Loucy (cell line): Measurements from ENCODE around the gene RMI1.

Experiments used
- H2AFZ ChIP-seq: fragments of 200-600 bp; sonication (generic); 2 replicates; pipeline ENCODE4 v1.6.0; 2016; ENCODE audit warnings: antibody characterized with exemption, mild to moderate bottlenecking, low read length, moderate library complexity
- H3F3A ChIP-seq: fragments of 200-600 bp; 2 replicates; pipeline ENCODE4 v1.6.0; 2016; ENCODE audit warnings: antibody characterized with exemption, low read depth, mild to moderate bottlenecking
- H3K27me3 ChIP-seq: fragments of 200-600 bp; sonication (generic); 2 replicates; pipeline ENCODE4 v1.6.1; 2014; ENCODE audit warnings: low read length, mild to moderate bottlenecking; ENCODE audit not compliant: insufficient read depth, poor library complexity, severe bottlenecking
- H3K36me3 ChIP-seq: fragments of 200-600 bp; sonication (generic); 2 replicates; pipeline ENCODE4 v1.6.1; 2016; ENCODE audit warnings: low read length; ENCODE audit not compliant: insufficient read depth
- H3K4me1 ChIP-seq: fragments of 200-600 bp; sonication (generic); 2 replicates; pipeline ENCODE4 v1.5.1; 2014; ENCODE audit warnings: low read length, mild to moderate bottlenecking; ENCODE audit not compliant: insufficient read depth, poor library complexity, severe bottlenecking
- H3K4me2 ChIP-seq: fragments of 200-600 bp; sonication (generic); 2 replicates; pipeline ENCODE4 v1.6.0; 2014; ENCODE audit warnings: antibody characterized with exemption, low read length, low read depth, mild to moderate bottlenecking; ENCODE audit not compliant: poor library complexity, severe bottlenecking
- H3K4me3 ChIP-seq: fragments of 200-600 bp; sonication (generic); 2 replicates; pipeline ENCODE4 v1.5.1; 2014; ENCODE audit warnings: low read length, mild to moderate bottlenecking, mixed read lengths; ENCODE audit not compliant: poor library complexity, severe bottlenecking
- H3K79me2 ChIP-seq: fragments of 200-600 bp; sonication (generic); 2 replicates; pipeline ENCODE4 v1.6.1; 2014; ENCODE audit warnings: low read length; ENCODE audit not compliant: insufficient read depth
- H3K9ac ChIP-seq: fragments of 200-600 bp; sonication (generic); 2 replicates; pipeline ENCODE4 v1.6.0; 2014; ENCODE audit warnings: mild to moderate bottlenecking, low read depth, low read length, moderate library complexity; ENCODE audit not compliant: poor library complexity, severe bottlenecking
- H3K9me2 ChIP-seq: fragments of 200-600 bp; sonication (generic); replicated peaks from 2 replicates; pipeline ENCODE4 v1.6.1; 2016; ENCODE audit warnings: low read depth, low read length, mixed read lengths
- H3K9me3 ChIP-seq: fragments of 200-600 bp; sonication (generic); 2 replicates; pipeline ENCODE4 v1.6.1; 2014; ENCODE audit warnings: mild to moderate bottlenecking, antibody characterized with exemption, low read length, low read depth; ENCODE audit not compliant: insufficient read depth
- H4K20me1 ChIP-seq: fragments of 200-600 bp; sonication (generic); 2 replicates; pipeline ENCODE4 v1.6.0; 2014; ENCODE audit warnings: antibody characterized with exemption, low read length, mild to moderate bottlenecking; ENCODE audit not compliant: insufficient read depth, poor library complexity, severe bottlenecking
- EZH2phosphoT487 ChIP-seq: fragments of 200-600 bp; IDR thresholded peaks from 2 replicates; pipeline ENCODE4 v1.6.1; 2018; ENCODE audit warnings: antibody characterized with exemption, mild to moderate bottlenecking, moderate library complexity, borderline replicate concordance
- TF ChIP-seq, protein P1 (sequence below): fragments of 200-600 bp; sonication (generic); conservative IDR thresholded peaks from 2 replicates; pipeline ENCODE4 v1.5.1; 2014; ENCODE audit warnings: mild to moderate bottlenecking, antibody characterized with exemption, low read length

Gene RMI1

DNA sequence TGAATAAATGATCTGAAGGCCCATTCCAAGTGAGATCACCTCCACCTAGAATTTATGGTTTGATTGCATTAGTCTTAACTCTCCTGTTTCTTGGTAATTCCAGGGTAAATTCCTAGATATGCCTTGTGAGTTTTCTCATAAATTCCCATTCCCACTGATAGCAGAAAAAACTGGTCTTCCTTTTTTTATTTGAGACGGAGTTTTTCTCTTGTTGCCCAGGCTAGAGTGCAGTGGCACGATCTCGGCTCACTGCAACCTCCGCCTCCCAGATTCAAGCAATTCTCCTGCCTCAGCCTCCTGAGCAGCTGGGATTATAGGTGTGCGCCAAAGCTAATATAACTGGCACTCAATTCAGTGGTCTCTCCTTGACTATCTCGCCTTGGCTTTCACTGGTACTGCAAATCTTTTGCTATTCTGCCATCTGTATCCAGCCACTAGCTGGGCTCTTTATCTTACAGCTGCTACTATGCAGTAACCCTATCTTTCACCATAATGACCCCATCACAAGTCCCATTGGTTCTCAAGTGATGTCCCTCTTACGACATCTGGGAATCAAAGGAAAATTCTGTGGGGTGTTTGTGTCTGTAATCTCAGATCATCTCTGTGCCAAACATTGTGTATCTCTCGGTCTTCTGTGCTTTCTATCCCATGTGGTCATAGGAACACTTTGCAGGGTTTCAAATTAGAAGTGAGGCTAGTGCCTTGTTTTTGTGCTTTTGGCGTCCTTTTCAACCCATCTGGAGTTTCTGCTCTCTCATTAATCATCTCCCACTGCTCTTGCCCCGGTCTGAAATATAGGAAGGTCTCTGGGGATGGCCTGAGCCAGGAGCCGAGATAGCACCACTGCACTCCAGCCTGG, 15.0 kb upstream of the RMI1 start:
- H3K4me1 ChIP-seq: no peaks in the 10 kb centered on the region
- peaks cover 15% of the 10 kb centered on the region for H3K79me2 ChIP-seq
- H3K36me3 ChIP-seq: peaks cover 38% of the 10 kb centered on the region

DNA sequence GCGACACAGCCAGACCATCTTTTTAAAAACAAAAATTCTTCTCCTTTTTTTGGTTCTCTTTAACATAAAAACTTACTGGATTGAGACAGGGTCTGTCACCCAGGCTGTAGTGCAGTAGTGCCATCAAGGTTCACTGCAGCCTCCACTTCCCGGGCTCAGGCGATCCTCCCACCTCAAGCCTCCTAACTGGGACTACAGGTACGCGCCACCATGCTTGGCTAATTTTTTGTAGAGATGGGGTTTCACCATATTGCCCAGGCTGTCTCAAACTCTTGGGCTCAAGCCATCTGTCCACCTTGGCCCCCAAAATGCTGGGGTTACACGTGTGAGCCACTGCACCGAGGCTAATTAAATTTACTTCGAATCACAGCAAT, 14.4 kb upstream of the RMI1 start:
- Histone ChIP-seq H3K79me2 (peaks cover 22% of the 10 kb centered on the region), H3K4me2 (no peak overlapping the region), H2AFZ (no peak overlapping the region), H4K20me1 (peaks cover 45% of the 10 kb centered on the region), H3K4me1 (no peaks in the 10 kb centered on the region), H3K36me3 (peaks cover 44% of the 10 kb centered on the region), H3K9ac (no peak overlapping the region), H3F3A (peaks cover 24% of the 10 kb centered on the region), H3K9me2 (no peaks in the 10 kb centered on the region), H3K27me3 (no peaks in the 10 kb centered on the region), H3K4me3 (no peak overlapping the region), H3K9me3 (no peaks in the 10 kb centered on the region)
- TF ChIP-seq EZH2phosphoT487: no peak
- TF ChIP-seq, protein P1, sequence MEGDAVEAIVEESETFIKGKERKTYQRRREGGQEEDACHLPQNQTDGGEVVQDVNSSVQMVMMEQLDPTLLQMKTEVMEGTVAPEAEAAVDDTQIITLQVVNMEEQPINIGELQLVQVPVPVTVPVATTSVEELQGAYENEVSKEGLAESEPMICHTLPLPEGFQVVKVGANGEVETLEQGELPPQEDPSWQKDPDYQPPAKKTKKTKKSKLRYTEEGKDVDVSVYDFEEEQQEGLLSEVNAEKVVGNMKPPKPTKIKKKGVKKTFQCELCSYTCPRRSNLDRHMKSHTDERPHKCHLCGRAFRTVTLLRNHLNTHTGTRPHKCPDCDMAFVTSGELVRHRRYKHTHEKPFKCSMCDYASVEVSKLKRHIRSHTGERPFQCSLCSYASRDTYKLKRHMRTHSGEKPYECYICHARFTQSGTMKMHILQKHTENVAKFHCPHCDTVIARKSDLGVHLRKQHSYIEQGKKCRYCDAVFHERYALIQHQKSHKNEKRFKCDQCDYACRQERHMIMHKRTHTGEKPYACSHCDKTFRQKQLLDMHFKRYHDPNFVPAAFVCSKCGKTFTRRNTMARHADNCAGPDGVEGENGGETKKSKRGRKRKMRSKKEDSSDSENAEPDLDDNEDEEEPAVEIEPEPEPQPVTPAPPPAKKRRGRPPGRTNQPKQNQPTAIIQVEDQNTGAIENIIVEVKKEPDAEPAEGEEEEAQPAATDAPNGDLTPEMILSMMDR: no peak

More for the DNA sequence above, 15.0 kb upstream of the RMI1 start:
- H2AFZ ChIP-seq: no peak overlapping the region
- no peak overlapping the region for H3K4me3 ChIP-seq
- no peaks in the 10 kb centered on the region for H3K9me3 ChIP-seq
- H3K27me3 ChIP-seq: no peaks in the 10 kb centered on the region
- peaks cover 39% of the 10 kb centered on the region for H4K20me1 ChIP-seq
- no peak overlapping the region for H3K9ac ChIP-seq
- no peak overlapping the region for H3K4me2 ChIP-seq
- TF ChIP-seq, protein P1: no peak
- no peak for TF ChIP-seq EZH2phosphoT487
- H3F3A ChIP-seq: peaks cover 23% of the 10 kb centered on the region
- H3K9me2 ChIP-seq: no peaks in the 10 kb centered on the region

GRCh38 chr9:83967073-83967472, 13.5 kb upstream of the RMI1 start:
- Histone ChIP-seq H3F3A (peaks cover 24% of the 10 kb centered on the region), H3K36me3 (peaks cover 53% of the 10 kb centered on the region), H3K27me3 (no peaks in the 10 kb centered on the region), H3K79me2 (peaks cover 30% of the 10 kb centered on the region), H3K9me3 (no peaks in the 10 kb centered on the region), H3K9me2 (no peaks in the 10 kb centered on the region), H3K9ac (no peak overlapping the region), H3K4me3 (no peak overlapping the region), H4K20me1 (peaks cover 54% of the 10 kb centered on the region), H3K4me2 (no peak overlapping the region), H3K4me1 (no peaks in the 10 kb centered on the region), H2AFZ (no peak overlapping the region)
- TF ChIP-seq EZH2phosphoT487: no peak
- TF ChIP-seq, protein P1: no peak
